Mesendoderm (in vitro differentiated cells): Measurements from ENCODE around the gene FAM131B.

ENCODE experiments used
- DNase-seq: peaks from one replicate; pipeline ENCODE4 v3.0.0; 2013
- H2AK5ac ChIP-seq: 2 replicates; pipeline ENCODE4 v1.6.1; 2013; ENCODE audit warnings: low read length, inconsistent platforms
- H2BK120ac ChIP-seq: 2 replicates; pipeline ENCODE4 v1.6.1; 2013; ENCODE audit warnings: low read depth, mild to moderate bottlenecking, low read length, moderate library complexity, mixed read lengths
- H2BK15ac ChIP-seq: replicated peaks from 2 replicates; pipeline ENCODE4 v1.6.1; 2013; ENCODE audit warnings: low read depth, mild to moderate bottlenecking, moderate library complexity
- H2BK5ac ChIP-seq: 2 replicates; pipeline ENCODE4 v1.6.1; 2013; ENCODE audit warnings: low read length, inconsistent platforms
- H3K18ac ChIP-seq: 2 replicates; pipeline ENCODE4 v1.6.1; 2013; ENCODE audit warnings: mild to moderate bottlenecking, low read length, mixed read lengths
- H3K23ac ChIP-seq: one replicate; pipeline ENCODE4 v1.6.1; 2013; ENCODE audit warnings: low read length
- H3K27ac ChIP-seq: 2 replicates; pipeline ENCODE4 v1.5.1; 2013; ENCODE audit warnings: low read depth, mild to moderate bottlenecking, inconsistent platforms, low read length, moderate library complexity
- H3K27me3 ChIP-seq: 2 replicates; pipeline ENCODE4 v1.6.1; 2013; ENCODE audit warnings: low read length, control low read depth, mild to moderate bottlenecking, inconsistent platforms; ENCODE audit not compliant: insufficient read depth, poor library complexity
- H3K36me3 ChIP-seq: 2 replicates; pipeline ENCODE4 v1.6.1; 2013; ENCODE audit warnings: low read length, inconsistent platforms; ENCODE audit not compliant: control insufficient read depth, insufficient read depth
- H3K4ac ChIP-seq: one replicate; pipeline ENCODE4 v1.6.1; 2013; ENCODE audit warnings: low read depth, mild to moderate bottlenecking, low read length, moderate library complexity
- H3K4me1 ChIP-seq: 2 replicates; pipeline ENCODE4 v1.6.1; 2013; ENCODE audit warnings: low read depth, low read length, inconsistent platforms; ENCODE audit not compliant: control insufficient read depth
- H3K4me2 ChIP-seq: 2 replicates; pipeline ENCODE4 v1.6.1; 2013; ENCODE audit warnings: low read length
- H3K4me3 ChIP-seq: 2 replicates; pipeline ENCODE4 v1.5.1; 2013; ENCODE audit warnings: mild to moderate bottlenecking, low read length
- H3K56ac ChIP-seq: one replicate; pipeline ENCODE4 v1.6.1; 2013; ENCODE audit warnings: low read length
- H3K79me1 ChIP-seq: 2 replicates; pipeline ENCODE4 v1.6.1; 2013; ENCODE audit warnings: low read length, inconsistent platforms
- H3K79me2 ChIP-seq: 2 replicates; pipeline ENCODE4 v1.6.1; 2013; ENCODE audit warnings: mild to moderate bottlenecking, low read length; ENCODE audit not compliant: control insufficient read depth, insufficient read depth
- H3K9ac ChIP-seq: 2 replicates; pipeline ENCODE4 v1.6.1; 2013; ENCODE audit warnings: low read length, inconsistent platforms
- H4K5ac ChIP-seq: one replicate; pipeline ENCODE4 v1.6.1; 2013; ENCODE audit warnings: low read length
- H4K8ac ChIP-seq: one replicate; pipeline ENCODE4 v1.6.1; 2013; ENCODE audit warnings: low read depth, mild to moderate bottlenecking, control low read depth, low read length, moderate library complexity
- WGBS: extraction: QIAGEN DNeasy Blood & Tissue Kit; methylation state at CpG from one replicate; pipeline ENCODE4 v1.1.7; 2013; ENCODE audit warnings: low lambda C conversion rate, missing lambda C conversion rate; ENCODE audit not compliant: insufficient coverage; ENCODE audit errors: extremely low coverage; 5-methylcytosine and 5-hydroxymethylcytosine counted together

FAM131B gene

DNA sequence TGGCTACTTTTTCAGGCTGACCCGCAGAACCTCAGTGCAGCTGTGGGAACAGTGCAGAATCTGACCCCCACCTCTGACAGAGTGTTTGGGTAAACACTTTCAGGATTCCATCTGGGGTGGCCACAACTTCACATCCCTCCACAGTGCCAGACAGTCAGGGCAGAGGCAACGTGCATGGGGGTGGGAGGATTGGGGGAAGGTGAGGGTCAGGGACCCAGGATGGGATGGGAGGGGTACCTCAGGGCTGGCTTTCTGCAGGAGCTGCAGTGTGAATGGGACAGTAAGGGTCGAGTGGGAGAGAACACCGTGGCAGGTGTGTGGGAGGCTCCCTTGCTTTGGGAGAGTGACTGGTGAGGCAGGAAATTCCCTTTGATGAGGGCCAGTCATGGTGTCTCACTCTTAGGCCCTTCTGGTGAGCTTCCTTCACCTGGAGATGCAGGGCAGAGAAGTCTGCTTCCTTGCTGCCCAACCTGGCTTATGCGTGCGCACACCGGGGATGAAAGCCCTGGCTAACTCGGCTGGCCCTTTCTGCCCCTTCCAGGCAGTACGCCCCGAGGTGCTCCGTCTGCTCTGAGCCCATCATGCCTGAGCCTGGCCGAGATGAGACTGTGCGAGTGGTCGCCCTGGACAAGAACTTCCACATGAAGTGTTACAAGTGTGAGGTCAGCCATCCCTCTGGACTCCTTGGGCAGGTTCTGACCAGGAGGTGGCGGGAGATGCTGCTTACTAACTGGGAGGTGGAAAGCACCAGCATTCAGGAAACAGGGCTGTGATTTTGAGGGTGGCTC is 27.0 kb upstream of the FAM131B start:
- no peak overlapping the region for H2BK15ac ChIP-seq
- no peaks in the 10 kb centered on the region for H3K27me3 ChIP-seq
- no CpG with 5 or more reads among the region's 15 CpGs for WGBS
- H3K4me1 ChIP-seq, result peaks cover 2% of the 10 kb centered on the region
- H3K56ac ChIP-seq, result no peak overlapping the region
- no peak overlapping the region for H3K4ac ChIP-seq
- H2BK120ac ChIP-seq, result no peak overlapping the region
- H3K36me3 ChIP-seq, result peaks cover 35% of the 10 kb centered on the region
- no peak for DNase-seq
- H3K4me3 ChIP-seq, result no peak overlapping the region
- no peak overlapping the region for H4K8ac ChIP-seq
- no peak overlapping the region for H3K9ac ChIP-seq
- H2BK5ac ChIP-seq, result no peak overlapping the region
- no peak overlapping the region for H3K18ac ChIP-seq
- no peak overlapping the region for H3K23ac ChIP-seq
- no peak overlapping the region for H3K4me2 ChIP-seq
- no peak overlapping the region for H3K27ac ChIP-seq
- H2AK5ac ChIP-seq, result no peak overlapping the region
- no peak overlapping the region for H4K5ac ChIP-seq
- peaks cover 19% of the 10 kb centered on the region for H3K79me1 ChIP-seq
- H3K79me2 ChIP-seq, result peaks cover 26% of the 10 kb centered on the region

GRCh38 chr7:143388491-143389101 is 26.1 kb upstream of the FAM131B start:
- Histone ChIP-seq H3K27ac (no peak overlapping the region), H2BK5ac (no peak overlapping the region), H4K5ac (no peak overlapping the region), H2BK120ac (no peak overlapping the region), H3K9ac (no peak overlapping the region), H3K4ac (no peak overlapping the region), H3K79me2 (peaks cover 35% of the 10 kb centered on the region), H3K36me3 (peaks cover 33% of the 10 kb centered on the region), H3K4me2 (no peak overlapping the region), H3K56ac (no peak overlapping the region), H3K18ac (no peak overlapping the region), H3K79me1 (peaks cover 26% of the 10 kb centered on the region), H4K8ac (no peak overlapping the region), H2BK15ac (no peak overlapping the region), H3K4me1 (peaks cover 9% of the 10 kb centered on the region), H3K23ac (no peak overlapping the region), H2AK5ac (no peak overlapping the region), H3K4me3 (no peak overlapping the region), H3K27me3 (no peaks in the 10 kb centered on the region)
- no peak for DNase-seq
- no CpG with 5 or more reads among the region's 28 CpGs for whole genome bisulfite sequencing

GRCh38 chr7:143388051-143388450 is 25.5 kb upstream of the FAM131B start:
- peaks cover 11% of the 10 kb centered on the region for H3K4me1 ChIP-seq
- no peak overlapping the region for H3K9ac ChIP-seq

GRCh38 chr7:143387156-143387975 is 24.9 kb upstream of the FAM131B start:
- no peak overlapping the region for H3K4me3 ChIP-seq
- no peak overlapping the region for H3K56ac ChIP-seq
- no peak overlapping the region for H4K8ac ChIP-seq
- peaks cover 30% of the 10 kb centered on the region for H3K79me1 ChIP-seq
- DNase-seq, result no peak
- H3K23ac ChIP-seq, result no peak overlapping the region
- H3K9ac ChIP-seq, result no peak overlapping the region
- H3K4me1 ChIP-seq, result peaks cover 16% of the 10 kb centered on the region
- H2BK15ac ChIP-seq, result no peak overlapping the region
- peaks cover 28% of the 10 kb centered on the region for H3K36me3 ChIP-seq
- H3K4me2 ChIP-seq, result no peak overlapping the region
- no peak overlapping the region for H3K4ac ChIP-seq
- no peak overlapping the region for H2AK5ac ChIP-seq
- WGBS, result no CpG with 5 or more reads among the region's 23 CpGs
- no peaks in the 10 kb centered on the region for H3K27me3 ChIP-seq
- no peak overlapping the region for H3K27ac ChIP-seq
- H3K79me2 ChIP-seq, result peaks cover 47% of the 10 kb centered on the region
- H4K5ac ChIP-seq, result no peak overlapping the region
- H2BK5ac ChIP-seq, result no peak overlapping the region
- no peak overlapping the region for H2BK120ac ChIP-seq
- H3K18ac ChIP-seq, result no peak overlapping the region

More at GRCh38 chr7:143388051-143388450, 25.5 kb upstream of the FAM131B start:
- no CpG with 5 or more reads among the region's 10 CpGs for WGBS
- no peak overlapping the region for H3K4ac ChIP-seq
- H3K27ac ChIP-seq, result no peak overlapping the region
- H3K79me2 ChIP-seq, result peaks cover 41% of the 10 kb centered on the region
- H3K18ac ChIP-seq, result no peak overlapping the region
- no peak for DNase-seq
- H3K36me3 ChIP-seq, result peaks cover 30% of the 10 kb centered on the region
- H4K5ac ChIP-seq, result no peak overlapping the region
- H3K4me2 ChIP-seq, result no peak overlapping the region
- no peak overlapping the region for H2BK120ac ChIP-seq
- no peaks in the 10 kb centered on the region for H3K27me3 ChIP-seq
- no peak overlapping the region for H3K56ac ChIP-seq
- no peak overlapping the region for H2BK15ac ChIP-seq
- no peak overlapping the region for H2AK5ac ChIP-seq
- no peak overlapping the region for H3K4me3 ChIP-seq
- H2BK5ac ChIP-seq, result no peak overlapping the region
- peaks cover 29% of the 10 kb centered on the region for H3K79me1 ChIP-seq
- H4K8ac ChIP-seq, result no peak overlapping the region
- H3K23ac ChIP-seq, result no peak overlapping the region

- peaks cover 58% of the 10 kb centered on the region for H3K79me2 ChIP-seq
- no peaks in the 10 kb centered on the region for H3K27me3 ChIP-seq
- no peak overlapping the region for H3K23ac ChIP-seq
- no peak overlapping the region for H2BK120ac ChIP-seq
- peak overlapping the region; percentile 3 for H3K56ac ChIP-seq
- H3K27ac ChIP-seq, result no peak overlapping the region
- H4K8ac ChIP-seq, result no peak overlapping the region
- no peak for DNase-seq
- H3K4me1 ChIP-seq, result peaks cover 17% of the 10 kb centered on the region
- H4K5ac ChIP-seq, result no peak overlapping the region
- H3K79me1 ChIP-seq, result peaks cover 31% of the 10 kb centered on the region
- H3K18ac ChIP-seq, result no peak overlapping the region
- no peak overlapping the region for H3K4me3 ChIP-seq
- no peak overlapping the region for H3K4me2 ChIP-seq
- H2BK5ac ChIP-seq, result no peak overlapping the region
- WGBS, result no CpG with 5 or more reads among the region's 19 CpGs
- H3K9ac ChIP-seq, result peak overlapping the region; percentile 15
- H2AK5ac ChIP-seq, result no peak overlapping the region
- H3K4ac ChIP-seq, result no peak overlapping the region
- no peak overlapping the region for H2BK15ac ChIP-seq
- peaks cover 26% of the 10 kb centered on the region for H3K36me3 ChIP-seq
These were observed 23.6 kb upstream of the FAM131B start for GRCh38 chr7:143385891-143386781.
